Esophagus muscularis mucosa (tissue), 4 donors: Measurements from ENCODE around the gene SP8. TPM values are rescaled to one million over a fixed set of nuclear protein-coding genes. Genes with fewer than 3 reads are reported as not detected.

Experiments used
- DNase-seq: peaks from one replicate; pipeline ENCODE4 v3.0.0-alpha.2; 2017; ENCODE audit errors: extremely low spot score
- H3K27ac ChIP-seq, 4 donors: fragments of 200-600 bp; sonication (generic); replicated peaks in 1 of 4; 1 replicate in 3 of 4; 2 replicates in 1 of 4; pipeline ENCODE4 v1.5.1; 2016 to 2019; ENCODE audit warnings: mild to moderate bottlenecking in 1 of 4
- H3K27me3 ChIP-seq, 4 donors: fragments of 200-600 bp; sonication (generic); one replicate each; pipeline versions ENCODE4 v1.5.1 to v1.6.0; 2016 to 2019
- H3K36me3 ChIP-seq, 4 donors: fragments of 200-600 bp; sonication (generic); one replicate each; pipeline ENCODE4 v1.5.1; 2016 to 2019
- H3K4me1 ChIP-seq, 4 donors: fragments of 200-600 bp; sonication (generic); one replicate each; pipeline ENCODE4 v1.5.1; 2016 to 2019
- H3K4me3 ChIP-seq, 4 donors: fragments of 200-600 bp; sonication (generic); 1 replicate in 2 of 4; 2 replicates in 2 of 4; pipeline ENCODE4 v1.5.1; 2016 to 2019; ENCODE audit warnings: mild to moderate bottlenecking in 4 of 4, moderate library complexity in 1 of 4
- H3K9me3 ChIP-seq, 4 donors: fragments of 200-600 bp; sonication (generic); 1 replicate in 3 of 4; 2 replicates in 1 of 4; pipeline ENCODE4 v1.5.1; 2016 to 2019
- EP300 ChIP-seq: sonication (generic); formaldehyde crosslinking; IDR thresholded peaks from one replicate; pipeline ENCODE4 v1.6.1; 2017; ENCODE audit warnings: antibody characterized with exemption
- POLR2A ChIP-seq: fragments of 450-650 bp; IDR thresholded peaks from one replicate; pipeline ENCODE4 v1.6.1; 2017; ENCODE audit warnings: antibody characterized with exemption, moderate library complexity, mild to moderate bottlenecking, low read depth
- POLR2AphosphoS5 ChIP-seq, 2 donors: sonication (generic); formaldehyde crosslinking; IDR thresholded peaks; one replicate each; pipeline ENCODE4 v1.6.1; 2017; ENCODE audit warnings: antibody characterized with exemption in 2 of 2
- WGBS: methylation state at CpG from one replicate; pipeline ENCODE4 v1.1.5; 2018; 5-methylcytosine and 5-hydroxymethylcytosine counted together
- intact Hi-C: fragments of 100-400 bp; cut with DNase I; formaldehyde crosslinking; loops from one replicate; pipeline ENCODE4 v1.15.1; 2023
- total RNA-seq, 4 donors: library from RNA; depleted of rRNA; stranded (reverse); fragments of >200 nt; gene quantifications; one replicate each; pipeline versions ENCODE4 v1.1.0 to v1.2.1, GENCODE V29; 2016
- TF ChIP-seq, protein P1 (sequence below), 3 experiments: fragments of 200-600 bp in 2 of 3; fragments of 450-650 bp in 1 of 3; sonication (generic) in 2 of 3; IDR thresholded peaks; one replicate each; pipeline ENCODE4 v1.5.1; 2017 to 2019; ENCODE audit warnings: antibody characterized with exemption in 3 of 3, mild to moderate bottlenecking in 2 of 3, moderate library complexity in 1 of 3

Gene SP8
- total RNA-seq, 4 donors from 2014 or later, result not detected

DNA sequence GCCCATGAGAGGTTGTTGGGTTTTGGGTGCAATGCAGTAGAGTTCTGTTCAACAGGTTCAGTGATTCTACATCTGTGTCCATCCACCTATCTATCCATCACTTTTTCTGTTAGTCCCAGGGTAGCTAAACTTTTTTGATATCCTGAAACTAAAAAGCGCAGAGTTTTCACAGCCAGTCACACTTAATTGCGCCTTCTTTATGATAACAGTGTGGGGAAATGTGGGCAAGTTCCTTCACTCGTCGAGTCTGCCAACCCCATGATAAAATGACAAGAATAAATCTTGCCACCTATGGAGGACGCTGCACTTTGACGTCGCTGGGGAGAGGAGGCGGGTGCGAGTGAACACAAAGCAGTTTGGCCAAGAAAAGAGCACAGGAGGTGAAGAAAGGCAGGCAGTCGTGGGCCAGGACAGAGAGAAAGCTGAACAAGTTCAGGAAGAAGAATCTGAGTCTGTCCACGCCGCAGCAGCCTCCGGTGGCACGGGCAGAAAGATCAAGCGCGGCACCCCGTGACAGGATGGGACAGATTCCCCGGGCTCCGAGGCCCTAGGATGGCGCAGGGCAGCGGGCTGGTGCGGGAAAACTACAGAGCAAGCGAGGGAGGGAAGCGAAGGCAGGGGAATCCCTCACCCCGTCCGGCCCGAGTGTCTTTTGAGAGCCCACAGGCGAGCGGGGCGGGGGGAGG is 9.2 kb downstream of the SP8 start:
- intact Hi-C loops, result loop anchor here (5.0 to 10.0 kb wide), 4 partner anchors 475 to 1227 kb away; no protein-coding TSS in a partner anchor
- no peak for TF ChIP-seq EP300
- no peak for TF ChIP-seq POLR2A
- no peak for TF ChIP-seq POLR2AphosphoS5 (IDR thresholded peaks at IDR 0.05)
- TF ChIP-seq, protein P1, sequence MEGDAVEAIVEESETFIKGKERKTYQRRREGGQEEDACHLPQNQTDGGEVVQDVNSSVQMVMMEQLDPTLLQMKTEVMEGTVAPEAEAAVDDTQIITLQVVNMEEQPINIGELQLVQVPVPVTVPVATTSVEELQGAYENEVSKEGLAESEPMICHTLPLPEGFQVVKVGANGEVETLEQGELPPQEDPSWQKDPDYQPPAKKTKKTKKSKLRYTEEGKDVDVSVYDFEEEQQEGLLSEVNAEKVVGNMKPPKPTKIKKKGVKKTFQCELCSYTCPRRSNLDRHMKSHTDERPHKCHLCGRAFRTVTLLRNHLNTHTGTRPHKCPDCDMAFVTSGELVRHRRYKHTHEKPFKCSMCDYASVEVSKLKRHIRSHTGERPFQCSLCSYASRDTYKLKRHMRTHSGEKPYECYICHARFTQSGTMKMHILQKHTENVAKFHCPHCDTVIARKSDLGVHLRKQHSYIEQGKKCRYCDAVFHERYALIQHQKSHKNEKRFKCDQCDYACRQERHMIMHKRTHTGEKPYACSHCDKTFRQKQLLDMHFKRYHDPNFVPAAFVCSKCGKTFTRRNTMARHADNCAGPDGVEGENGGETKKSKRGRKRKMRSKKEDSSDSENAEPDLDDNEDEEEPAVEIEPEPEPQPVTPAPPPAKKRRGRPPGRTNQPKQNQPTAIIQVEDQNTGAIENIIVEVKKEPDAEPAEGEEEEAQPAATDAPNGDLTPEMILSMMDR (IDR thresholded peaks at IDR 0.05), result no peak

DNA sequence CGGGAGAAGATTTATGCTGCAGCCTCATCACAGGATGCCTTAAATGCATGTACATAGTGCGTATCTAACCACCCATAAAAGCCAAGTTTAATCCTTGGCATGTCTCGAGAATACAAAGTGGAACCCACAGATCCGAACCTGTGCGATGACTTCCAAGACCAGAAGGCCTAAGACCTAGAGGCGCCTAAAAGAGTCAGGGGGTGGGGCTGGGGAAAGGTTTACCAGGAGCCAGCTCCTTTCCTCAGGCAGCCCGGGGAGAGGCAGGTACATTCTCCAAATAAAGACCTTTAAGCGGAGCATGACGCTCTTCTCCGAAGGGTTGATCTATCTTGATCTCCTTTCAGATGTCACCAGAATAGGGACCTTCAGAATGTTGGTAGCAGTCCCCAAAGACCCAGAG is 9.7 kb downstream of the SP8 start:
- TF ChIP-seq POLR2A, result no peak
- Histone ChIP-seq H3K4me1 (peaks cover 10 to 14% (median 13%) of the 10 kb centered on the region in 4 donors), H3K9me3 (no peaks in the 10 kb centered on the region), H3K36me3 (no peaks in the 10 kb centered on the region), H3K4me3 (no peak overlapping the region), H3K27me3 (peaks cover 7 to 93% (median 65%) of the 10 kb centered on the region in 4 donors), H3K27ac (no peak overlapping the region)
- DNase-seq, result no peak
- intact Hi-C loops, result loop anchor here (5.0 to 10.0 kb wide), 4 partner anchors 475 to 1228 kb away; no protein-coding TSS in a partner anchor
- 27% methylated on average over 9 of the region's 10 CpGs for WGBS

More for the DNA sequence above, 9.2 kb downstream of the SP8 start:
- DNase-seq, result no peak
- peak overlapping the region; percentile 33 to 51 (median 40) for H3K4me3 ChIP-seq
- no peak overlapping the region for H3K27ac ChIP-seq
- no peaks in the 10 kb centered on the region for H3K36me3 ChIP-seq
- WGBS, result 11% methylated on average over 28 of the region's 30 CpGs
- H3K4me1 ChIP-seq, result peaks cover 10 to 14% (median 13%) of the 10 kb centered on the region in 4 donors
- H3K27me3 ChIP-seq, result peaks cover 7 to 95% (median 69%) of the 10 kb centered on the region in 4 donors
- no peaks in the 10 kb centered on the region for H3K9me3 ChIP-seq

DNA sequence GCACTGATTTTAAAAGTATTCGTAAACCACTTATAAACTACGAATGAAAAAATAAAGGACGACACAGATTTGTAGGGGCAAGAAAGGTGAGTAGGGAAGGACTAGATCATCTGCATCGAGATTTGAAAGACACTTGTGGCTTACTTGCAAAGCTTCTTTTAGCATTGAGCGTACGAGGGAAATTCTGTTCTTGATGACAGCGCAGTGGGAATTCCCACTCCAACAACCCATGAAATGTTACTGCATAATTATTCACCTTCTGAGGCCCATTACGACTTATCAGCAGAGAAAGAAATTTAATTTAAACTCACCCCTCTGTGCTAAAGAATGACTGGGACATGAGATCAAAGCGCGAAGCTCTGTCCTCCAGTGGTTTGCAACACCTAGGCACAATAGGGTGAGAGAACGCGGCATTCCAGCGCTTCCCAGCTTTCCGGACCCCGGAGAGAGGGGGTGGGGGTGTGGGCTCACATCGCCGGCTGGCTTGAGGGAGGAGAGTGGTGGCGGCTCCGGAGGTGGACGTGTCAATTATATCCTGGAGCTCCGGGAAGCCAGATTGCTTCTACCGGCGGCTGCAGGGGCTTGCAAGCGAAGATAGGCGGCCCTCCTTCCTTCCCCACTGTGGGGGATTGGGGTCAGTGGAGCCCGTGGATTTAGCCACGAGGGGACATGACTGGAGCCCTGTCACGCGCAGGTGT is 10.3 kb downstream of the SP8 start:
- H3K27me3 ChIP-seq, result peaks cover 7 to 92% (median 62%) of the 10 kb centered on the region in 4 donors
- no peak for DNase-seq
- TF ChIP-seq, protein P1 (IDR thresholded peaks at IDR 0.05), result no peak
- TF ChIP-seq EP300, result no peak
- TF ChIP-seq POLR2AphosphoS5 (IDR thresholded peaks at IDR 0.05), result no peak
- TF ChIP-seq POLR2A, result no peak
- H3K4me1 ChIP-seq, result peaks cover 10 to 14% (median 13%) of the 10 kb centered on the region in 4 donors
- no peaks in the 10 kb centered on the region for H3K36me3 ChIP-seq
- H3K27ac ChIP-seq, result no peak overlapping the region
- H3K4me3 ChIP-seq, result no peak overlapping the region
- WGBS, result 19% methylated on average over 16 of the region's 29 CpGs
- no peaks in the 10 kb centered on the region for H3K9me3 ChIP-seq
- intact Hi-C loops, result loop anchor here (5.0 to 10.0 kb wide), 4 partner anchors 476 to 1228 kb away; no protein-coding TSS in a partner anchor

DNA sequence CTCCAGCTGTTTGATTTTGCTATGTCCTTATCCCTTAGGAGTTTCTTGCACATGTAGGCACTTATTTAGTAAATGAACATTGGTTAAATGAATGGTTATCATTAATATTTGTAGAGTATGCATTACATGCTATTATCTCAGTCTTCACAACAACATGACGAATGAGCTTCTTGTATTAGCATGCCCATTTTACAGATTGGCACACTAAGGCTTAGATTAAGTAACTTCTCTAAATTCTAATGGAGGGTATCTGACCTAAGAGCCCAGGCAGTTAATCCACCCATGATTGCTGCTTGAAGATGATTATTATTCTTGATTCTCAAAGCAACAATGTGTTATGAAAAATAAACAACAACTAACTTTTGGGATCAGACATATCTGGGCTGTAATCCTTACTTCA is 32.7 kb downstream of the SP8 start:
- intact Hi-C loops, result no loop called here

More for the DNA sequence above, 32.7 kb downstream of the SP8 start:
- TF ChIP-seq, protein P1 (IDR thresholded peaks at IDR 0.05), result no peak
- no peak for TF ChIP-seq EP300
- no peak for TF ChIP-seq POLR2A
- TF ChIP-seq POLR2AphosphoS5 (IDR thresholded peaks at IDR 0.05), result no peak
- Histone ChIP-seq H3K9me3 (no peaks in the 10 kb centered on the region), H3K4me3 (no peak overlapping the region), H3K36me3 (no peaks in the 10 kb centered on the region), H3K27ac (no peak overlapping the region), H3K4me1 (no peaks in the 10 kb centered on the region), H3K27me3 (peaks cover 0 to 7% (median 0%) of the 10 kb centered on the region in 4 donors)
- no peak for DNase-seq
- 100% methylated on average over 1 of the region's 1 CpG for WGBS
